Gastroesophageal sphincter (tissue), 3 donors: ENCODE measurements around the gene PROSER2.

Experiments used
- CTCF ChIP-seq, 4 experiments: fragments of 200-600 bp in 2 of 4; fragments of 450-650 bp in 2 of 4; sonication (generic) in 1 of 4; IDR thresholded peaks; one replicate each; pipeline ENCODE4 v1.5.1; 2017 to 2019; ENCODE audit warnings: antibody characterized with exemption in 4 of 4, mild to moderate bottlenecking in 2 of 4, moderate library complexity in 2 of 4
- EP300 ChIP-seq: sonication (generic); formaldehyde crosslinking; IDR thresholded peaks from one replicate; pipeline ENCODE4 v1.6.1; 2017; ENCODE audit warnings: antibody characterized with exemption, mild to moderate bottlenecking
- POLR2A ChIP-seq, 2 donors: fragments of 450-650 bp; IDR thresholded peaks; one replicate each; pipeline ENCODE4 v1.6.1; 2017; ENCODE audit warnings: antibody characterized with exemption in 2 of 2, mild to moderate bottlenecking in 2 of 2, moderate library complexity in 1 of 2

GRCh38 chr10:11864727-11865126 is 41.6 kb downstream of the PROSER2 start:
- no peak for TF ChIP-seq POLR2A (IDR thresholded peaks at IDR 0.05)
- no peak for TF ChIP-seq CTCF (IDR thresholded peaks at IDR 0.05)
- no peak for TF ChIP-seq EP300
